Activated CD4-positive, alpha-beta T cell treated with anti-CD3 and anti-CD28 coated beads for 4 hours (primary cell): ENCODE measurements around the gene SZT2.

ENCODE experiments used
- DNase-seq, 2 donors: peaks; one replicate each; pipeline ENCODE4 v3.0.0-alpha.2; 2020

The SZT2 gene

DNA sequence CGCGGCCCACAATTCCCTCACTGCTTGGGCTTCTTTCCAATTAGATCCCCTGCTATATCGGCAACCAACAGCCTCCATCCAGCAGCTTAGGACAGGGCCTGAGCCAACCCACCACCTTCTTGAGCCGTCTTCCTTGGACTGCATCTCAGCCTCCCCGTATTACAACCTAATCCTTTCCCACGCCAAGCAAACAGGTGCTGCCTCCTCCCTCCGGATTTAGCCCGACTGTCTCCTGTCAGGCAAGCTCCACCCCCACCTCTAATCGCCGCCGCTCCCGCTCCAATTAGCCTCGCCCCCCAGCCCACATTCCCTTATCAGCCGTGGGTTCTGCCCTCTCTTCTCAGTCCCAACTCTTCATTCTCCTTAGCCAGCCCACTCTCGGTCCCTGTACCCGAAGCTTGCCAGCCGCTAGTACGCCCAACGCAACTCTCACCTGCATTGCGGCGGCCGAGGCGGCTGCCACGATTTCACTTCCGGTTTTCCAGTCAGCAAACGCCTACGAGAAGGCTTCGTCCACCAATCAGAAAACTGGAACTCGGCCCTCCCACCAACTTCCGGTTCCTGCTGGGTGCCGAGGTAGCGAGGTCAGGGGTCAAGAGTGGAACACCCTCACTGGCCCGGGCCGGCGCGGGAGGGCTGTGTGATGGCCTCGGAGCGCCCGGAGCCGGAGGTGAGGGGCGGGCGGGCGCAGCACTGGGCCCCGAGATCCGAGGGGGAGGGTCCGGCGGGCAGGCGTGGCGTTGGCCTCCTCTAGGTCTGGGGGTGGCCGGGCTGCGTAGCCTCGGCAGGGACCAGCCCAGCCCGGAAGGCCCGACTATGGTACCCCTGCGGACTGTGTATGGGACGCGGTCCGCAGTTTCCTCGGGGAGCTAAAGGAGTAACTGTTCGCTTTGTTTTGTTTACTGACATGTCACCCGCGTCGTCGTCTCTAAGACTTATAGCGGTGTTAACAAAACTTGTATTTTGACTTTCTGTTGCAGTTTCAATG lies at the start of gene SZT2, which contains the start of gene MED8:
Gene SZT2, plus strand, starts transcription at position 574 of the 988 bp plus-strand sequence. Its CDS starts 70 bp downstream, at position 644.
Gene MED8, minus strand, starts transcription at position 475 of the 988 bp plus-strand sequence. Its CDS starts 36 bp downstream, at position 439.
- peak; percentile 89 to 93 for DNase-seq

GRCh38 chr1:43340559-43340958 lies 49.1 kb upstream of the SZT2 start:
- DNase-seq = no peak

DNA sequence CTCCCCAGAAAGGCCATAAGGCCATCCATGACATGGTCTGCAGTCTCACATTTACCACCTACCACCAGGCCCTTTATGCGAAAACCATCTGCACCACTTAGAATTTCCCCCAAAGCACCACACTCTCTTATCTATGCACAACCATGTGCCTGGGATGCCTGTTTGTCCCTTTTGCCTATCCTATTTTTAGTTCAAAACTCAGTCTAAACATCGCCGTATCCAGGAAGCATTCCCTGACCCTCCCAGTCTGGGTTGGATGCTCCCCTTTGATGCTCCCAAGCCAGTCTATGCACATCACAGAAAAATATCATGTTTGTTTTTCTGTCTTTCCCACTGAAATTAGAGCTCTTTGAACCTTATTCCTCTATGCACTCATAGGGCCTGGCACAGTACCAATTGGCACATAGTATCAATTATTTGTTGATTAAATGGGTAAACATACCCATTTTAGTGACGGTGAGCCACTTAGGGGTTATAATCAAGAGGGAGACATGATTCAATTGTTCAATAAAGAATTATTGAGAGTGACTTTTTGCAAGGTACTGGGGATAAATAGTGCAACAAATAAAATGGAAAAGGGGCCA lies 45.3 kb upstream of the SZT2 start:
- DNase-seq = no peak

- no peak for DNase-seq
Observed at GRCh38 chr1:43345120-43345519, 44.6 kb upstream of the SZT2 start.

GRCh38 chr1:43346636-43347035 lies 43.1 kb upstream of the SZT2 start:
- DNase-seq = no peak

DNA sequence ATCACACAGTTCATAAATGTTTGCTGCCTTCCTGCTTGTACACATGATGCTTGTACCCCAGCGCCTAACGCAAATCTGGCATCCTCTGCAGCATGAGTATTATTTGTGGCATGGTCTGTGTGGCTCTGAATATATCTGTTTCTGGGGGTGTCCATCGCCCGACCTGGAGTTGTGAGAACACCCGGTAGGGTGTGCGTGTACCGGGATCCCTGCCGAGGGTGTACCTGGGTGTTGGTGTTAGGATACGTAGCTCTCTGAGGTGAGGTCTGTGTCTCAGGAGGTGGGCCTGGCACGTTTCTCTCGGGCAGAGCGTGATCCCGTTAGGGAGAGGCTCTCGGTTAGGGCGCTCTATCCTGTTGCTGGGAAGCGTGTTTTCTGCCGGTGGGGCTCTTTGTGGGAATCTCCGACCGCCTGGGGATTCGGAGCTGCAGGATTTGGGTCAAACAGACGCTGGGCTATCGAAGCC lies 41.3 kb upstream of the SZT2 start:
- no peak for DNase-seq

DNA sequence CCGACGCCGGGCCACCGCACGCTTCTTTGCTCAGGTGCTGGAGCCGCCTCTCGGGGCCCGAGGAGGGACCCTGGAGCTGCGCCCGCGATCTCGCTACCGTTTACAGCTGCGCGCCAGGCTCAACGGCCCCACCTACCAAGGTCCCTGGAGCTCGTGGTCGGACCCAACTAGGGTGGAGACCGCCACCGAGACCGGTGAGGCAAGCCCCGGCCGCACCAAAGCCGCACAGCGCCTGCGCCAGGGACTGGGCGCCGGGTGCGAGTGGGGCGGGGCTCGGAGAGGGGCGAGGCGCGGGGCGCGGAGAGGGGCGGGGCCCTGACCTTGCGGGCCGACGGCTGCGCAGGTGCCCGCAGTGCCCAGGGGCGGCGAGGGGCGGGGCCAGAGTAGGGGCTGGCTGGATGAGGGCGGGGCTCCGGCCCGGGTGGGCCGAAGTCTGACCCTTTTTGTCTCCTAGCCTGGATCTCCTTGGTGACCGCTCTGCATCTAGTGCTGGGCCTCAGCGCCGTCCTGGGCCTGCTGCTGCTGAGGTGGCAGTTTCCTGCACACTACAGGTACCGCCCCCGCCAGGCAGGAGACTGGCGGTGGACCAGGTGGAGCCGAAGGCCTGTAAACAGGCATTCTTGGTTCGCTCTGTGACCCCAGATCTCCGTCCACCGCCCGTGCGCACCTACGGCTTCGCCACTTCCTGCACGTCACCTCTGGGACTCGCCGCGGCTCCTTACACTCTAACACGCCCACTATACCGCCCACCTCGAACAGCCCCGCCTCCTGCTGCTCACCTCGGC lies 40.7 kb upstream of the SZT2 start:
- DNase-seq = peak; percentile 43 to 48

GRCh38 chr1:43349594-43350306 lies 39.9 kb upstream of the SZT2 start:
- no peak for DNase-seq

GRCh38 chr1:43350976-43351375 lies 38.7 kb upstream of the SZT2 start:
- no peak for DNase-seq

DNA sequence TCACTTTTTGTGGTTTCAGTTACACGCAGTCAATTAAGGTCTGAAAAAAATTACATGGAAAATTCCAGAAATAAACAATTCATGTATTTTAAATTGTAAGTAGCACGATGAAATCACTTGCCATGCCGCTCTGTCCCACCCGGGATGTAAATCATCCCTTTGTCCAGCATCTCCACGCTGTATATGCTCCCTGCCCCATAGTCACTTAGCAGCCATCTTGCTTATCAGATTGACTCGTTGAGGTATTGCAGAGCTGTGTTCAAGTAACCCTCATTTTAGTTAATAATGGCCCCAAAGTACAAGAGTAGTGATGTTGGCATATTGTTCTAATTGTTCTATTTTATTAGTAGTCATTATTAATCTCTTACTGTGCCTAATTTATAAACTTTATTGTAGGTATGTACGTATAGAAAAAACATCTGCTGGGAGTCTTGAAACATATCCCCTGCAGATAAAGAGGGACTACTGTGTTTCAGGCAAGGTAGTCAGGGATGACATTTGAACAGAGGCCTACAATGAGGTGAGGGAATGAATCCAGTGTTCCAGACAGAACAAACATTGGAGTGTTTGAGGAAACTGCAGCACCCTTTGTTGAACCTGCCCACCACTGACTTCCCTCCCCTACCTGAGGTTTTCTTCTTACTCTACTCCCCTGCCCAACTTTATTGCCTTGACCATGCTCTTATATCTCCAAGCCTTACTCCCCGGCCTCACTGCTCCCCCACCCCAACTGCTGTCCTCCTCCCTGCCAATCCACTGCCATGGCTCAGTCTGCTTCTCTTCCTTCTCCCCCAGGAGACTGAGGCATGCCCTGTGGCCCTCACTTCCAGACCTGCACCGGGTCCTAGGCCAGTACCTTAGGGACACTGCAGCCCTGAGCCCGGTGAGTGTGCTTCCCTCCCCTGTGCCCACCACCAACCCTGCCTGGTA lies 38.0 kb upstream of the SZT2 start:
- no peak for DNase-seq

DNA sequence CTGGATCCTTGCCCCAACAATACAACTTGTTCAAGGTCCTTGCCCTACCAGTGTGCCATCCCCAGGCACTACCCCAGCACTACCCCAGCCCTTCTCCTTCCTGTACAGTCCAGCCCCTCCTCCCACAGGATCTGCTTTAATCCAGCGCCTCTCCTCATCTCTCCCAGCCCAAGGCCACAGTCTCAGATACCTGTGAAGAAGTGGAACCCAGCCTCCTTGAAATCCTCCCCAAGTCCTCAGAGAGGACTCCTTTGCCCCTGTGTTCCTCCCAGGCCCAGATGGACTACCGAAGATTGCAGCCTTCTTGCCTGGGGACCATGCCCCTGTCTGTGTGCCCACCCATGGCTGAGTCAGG lies 37.4 kb upstream of the SZT2 start:
- DNase-seq = no peak

DNA sequence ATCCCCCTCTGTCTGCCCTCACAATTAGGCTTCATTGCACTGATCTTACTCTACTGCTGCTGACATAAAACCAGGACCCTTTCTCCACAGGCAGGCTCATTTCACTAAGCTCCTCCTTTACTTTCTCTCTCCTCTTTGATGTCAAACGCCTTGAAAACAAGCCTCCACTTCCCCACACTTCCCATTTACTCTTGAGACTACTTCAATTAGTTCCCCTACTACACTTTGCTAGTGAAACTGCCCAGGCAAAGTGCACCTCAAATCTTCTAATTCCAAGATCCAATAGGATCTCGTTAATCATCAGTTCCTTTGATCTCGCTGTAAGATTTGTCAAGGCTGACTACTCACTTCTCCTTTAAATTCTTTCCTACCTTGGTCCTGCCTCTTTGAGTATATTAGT lies 36.8 kb upstream of the SZT2 start:
- no peak for DNase-seq

DNA sequence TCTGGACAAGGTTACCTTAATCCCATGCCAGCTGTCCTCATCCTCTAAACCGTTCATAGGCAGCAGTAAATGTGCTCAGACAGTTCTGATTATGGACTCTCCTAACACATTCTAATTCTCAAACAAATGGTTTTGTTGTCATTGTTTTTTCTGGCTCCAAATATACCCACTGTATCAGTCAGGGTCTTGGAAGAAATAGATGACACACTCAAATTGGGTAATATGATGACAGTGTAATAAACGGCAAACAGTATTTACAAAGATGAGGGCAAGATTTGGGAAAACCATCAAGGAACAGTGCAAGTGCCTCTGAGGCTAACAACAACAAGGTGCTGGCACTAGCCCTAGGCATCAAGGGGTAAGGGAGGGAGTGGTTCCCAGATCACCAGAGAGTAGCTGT lies 35.2 kb upstream of the SZT2 start:
- no peak for DNase-seq

- no peak for DNase-seq
Observed at GRCh38 chr1:43354936-43355335, 34.8 kb upstream of the SZT2 start.

DNA sequence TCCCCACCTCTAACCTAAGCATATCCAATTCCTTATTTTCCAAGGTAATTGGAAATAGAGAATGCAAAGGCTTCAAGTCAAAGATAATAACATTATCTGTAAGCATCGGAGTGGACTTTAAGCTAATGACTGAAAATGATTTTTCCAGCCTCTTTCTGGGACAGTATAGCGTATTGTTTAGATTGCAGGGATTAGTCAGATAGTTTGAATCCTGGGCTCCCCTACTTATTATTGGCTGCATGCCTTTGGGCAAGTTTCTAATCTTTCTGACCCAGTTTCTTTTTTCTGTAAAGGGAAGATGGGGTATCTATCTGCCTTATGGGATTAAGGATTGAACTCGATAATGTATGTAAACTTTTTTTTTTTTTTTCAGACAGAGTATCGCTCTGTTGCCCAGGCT lies 32.4 kb upstream of the SZT2 start:
- no peak for DNase-seq

DNA sequence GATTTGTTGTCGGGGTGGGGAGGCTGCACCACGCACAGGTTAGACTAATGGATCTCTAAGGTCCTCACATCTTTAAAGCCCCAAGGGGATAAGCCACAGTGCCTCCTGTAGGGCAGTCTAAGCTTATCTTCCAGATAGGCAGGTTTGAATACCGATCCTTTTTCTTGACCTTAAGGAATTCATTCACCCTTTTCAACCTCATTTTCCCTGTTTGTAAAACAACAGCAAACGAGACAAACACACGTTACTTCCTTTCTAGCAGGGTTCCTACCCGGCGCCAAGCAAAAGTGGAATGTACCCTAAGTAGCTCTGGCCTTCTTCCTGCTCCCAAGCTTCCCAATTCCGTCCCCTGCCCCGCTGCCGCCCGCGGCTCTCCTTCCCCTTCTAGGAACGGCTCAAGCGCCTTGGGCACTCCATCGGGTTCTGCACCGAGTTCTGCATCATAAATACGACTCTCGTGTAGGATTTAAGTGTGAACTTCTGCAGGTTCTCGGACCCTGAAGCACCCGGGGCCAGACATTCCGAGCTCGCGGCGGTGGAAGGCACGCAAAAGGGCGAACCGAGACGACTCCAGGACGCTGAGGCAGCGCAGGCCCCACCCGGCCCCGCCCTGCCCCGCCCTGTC lies 31.5 kb upstream of the SZT2 start:
- peak in 1 of 2 donors; percentile 11 for DNase-seq

DNA sequence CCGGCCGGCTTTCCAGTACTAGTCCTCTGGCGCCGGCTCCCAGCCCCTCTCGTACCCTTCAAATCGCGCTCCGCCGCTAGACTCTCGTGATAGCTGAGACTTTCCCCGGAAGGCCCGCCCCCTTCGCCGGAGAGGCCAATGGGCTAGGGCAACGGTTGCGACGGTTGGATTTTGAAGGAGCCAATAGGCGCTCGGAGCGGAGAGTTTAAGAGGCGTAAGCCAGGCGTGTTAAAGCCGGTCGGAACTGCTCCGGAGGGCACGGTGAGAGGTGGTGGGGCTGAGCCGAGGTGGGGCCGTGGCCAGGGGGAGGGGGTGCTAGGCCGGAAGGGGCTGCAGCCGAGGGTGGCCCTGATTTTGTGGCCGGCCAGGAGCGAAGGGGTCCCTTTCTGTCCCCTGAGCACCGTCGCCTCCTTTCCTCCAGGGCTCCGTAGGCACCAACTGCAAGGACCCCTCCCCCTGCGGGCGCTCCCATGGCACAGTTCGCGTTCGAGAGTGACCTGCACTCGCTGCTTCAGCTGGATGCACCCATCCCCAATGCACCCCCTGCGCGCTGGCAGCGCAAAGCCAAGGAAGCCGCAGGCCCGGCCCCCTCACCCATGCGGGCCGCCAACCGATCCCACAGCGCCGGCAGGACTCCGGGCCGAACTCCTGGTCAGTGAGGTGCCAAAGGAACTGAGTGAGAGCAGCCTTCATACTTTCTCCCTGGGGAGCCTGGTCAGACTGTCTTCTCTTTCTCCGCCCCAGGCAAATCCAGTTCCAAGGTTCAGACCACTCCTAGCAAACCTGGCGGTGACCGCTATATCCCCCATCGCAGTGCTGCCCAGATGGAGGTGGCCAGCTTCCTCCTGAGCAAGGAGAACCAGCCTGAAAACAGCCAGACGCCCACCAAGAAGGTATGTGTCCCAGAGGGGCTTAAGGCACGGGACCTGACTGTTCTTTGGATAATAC lies 30.7 kb upstream of the SZT2 start, which contains the start of gene CDC20:
Gene CDC20, plus strand, starts transcription at position 236 of the 948 bp plus-strand sequence. Its CDS starts 235 bp downstream, at position 471.
- peak; percentile 96 to 98 for DNase-seq

- no peak for DNase-seq
Observed at GRCh38 chr1:43359696-43360095, 30.0 kb upstream of the SZT2 start.

DNA sequence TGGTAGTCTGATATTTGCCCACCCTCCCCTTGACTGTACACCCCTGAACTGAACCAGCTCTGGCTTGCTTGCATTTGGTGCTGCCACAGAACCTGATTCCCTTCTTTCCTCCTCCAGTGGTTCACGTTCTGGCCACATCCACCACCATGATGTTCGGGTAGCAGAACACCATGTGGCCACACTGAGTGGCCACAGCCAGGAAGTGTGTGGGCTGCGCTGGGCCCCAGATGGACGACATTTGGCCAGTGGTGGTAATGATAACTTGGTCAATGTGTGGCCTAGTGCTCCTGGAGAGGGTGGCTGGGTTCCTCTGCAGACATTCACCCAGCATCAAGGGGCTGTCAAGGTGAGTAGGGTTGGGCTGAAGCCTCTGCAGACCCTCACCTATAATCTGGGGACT lies 29.1 kb upstream of the SZT2 start:
- no peak for DNase-seq
